Skeletal muscle satellite cell (primary cell): Measurements from ENCODE around the gene PDCD10.

Experiments used
- H3K27me3 ChIP-seq: 2 replicates; pipeline ENCODE4 v1.7.0; 2013; ENCODE audit warnings: low read length; ENCODE audit not compliant: control insufficient read depth, insufficient read depth
- H3K36me3 ChIP-seq: 2 replicates; pipeline ENCODE4 v1.7.0; 2013; ENCODE audit warnings: mild to moderate bottlenecking, control low read depth, low read length; ENCODE audit not compliant: insufficient read depth
- H3K4me1 ChIP-seq: 2 replicates; pipeline ENCODE4 v1.7.0; 2013; ENCODE audit warnings: low read length; ENCODE audit not compliant: control insufficient read depth, insufficient read depth
- H3K4me2 ChIP-seq: 2 replicates; pipeline ENCODE4 v1.7.0; 2013; ENCODE audit warnings: mild to moderate bottlenecking, low read length
- H3K4me3 ChIP-seq: 2 replicates; pipeline ENCODE4 v1.7.0; 2013; ENCODE audit warnings: low read length
- H3K9ac ChIP-seq: 2 replicates; pipeline ENCODE4 v1.7.0; 2013; ENCODE audit warnings: mild to moderate bottlenecking, low read depth, low read length, moderate library complexity
- H3K9me3 ChIP-seq: replicated peaks from 2 replicates; pipeline ENCODE4 v1.7.0; 2013; ENCODE audit warnings: mild to moderate bottlenecking, control low read depth, low read length

The PDCD10 gene

DNA sequence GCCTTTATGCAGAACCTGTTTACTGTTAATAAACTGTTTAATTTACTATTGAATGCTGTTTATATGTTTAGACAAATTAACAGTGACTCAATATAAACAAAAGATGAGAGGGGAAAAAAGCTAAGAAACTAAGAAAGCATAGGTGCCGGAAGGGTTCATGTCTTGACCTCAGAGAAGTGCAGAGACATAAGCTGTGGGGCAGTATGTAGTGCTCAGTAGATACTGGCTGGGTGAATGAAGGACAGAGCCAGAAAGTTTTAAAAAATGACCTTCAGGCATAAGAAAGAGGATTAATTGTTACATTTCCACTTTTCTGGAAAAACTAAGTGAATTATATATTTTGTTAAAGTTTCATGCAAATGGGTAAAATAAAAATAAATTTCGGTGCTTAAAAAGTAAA is 15.0 kb upstream of the PDCD10 start:
- Histone ChIP-seq H3K4me3 (no peak overlapping the region), H3K4me1 (no peaks in the 10 kb centered on the region), H3K36me3 (no peaks in the 10 kb centered on the region), H3K27me3 (no peaks in the 10 kb centered on the region), H3K9me3 (no peaks in the 10 kb centered on the region), H3K4me2 (no peak overlapping the region), H3K9ac (no peak overlapping the region)

DNA sequence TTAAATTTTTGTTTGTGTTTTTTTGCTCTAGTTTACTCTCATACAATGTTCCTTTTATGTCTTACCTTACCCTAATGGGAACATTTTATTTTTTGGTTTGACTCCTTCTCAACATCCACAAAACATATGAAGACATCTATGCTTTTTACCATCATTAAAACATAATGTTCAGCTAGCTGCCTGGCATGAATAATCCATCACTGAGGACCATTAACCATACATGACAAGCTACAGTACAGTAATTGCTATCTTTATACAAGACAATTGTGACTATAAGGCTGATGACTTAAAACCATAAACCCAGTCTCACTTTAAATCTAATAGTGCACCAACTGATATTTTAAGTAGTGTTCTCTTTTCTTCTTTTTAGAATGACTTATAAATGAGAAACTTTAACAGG is 14.5 kb upstream of the PDCD10 start:
- no peak overlapping the region for H3K4me3 ChIP-seq
- no peaks in the 10 kb centered on the region for H3K27me3 ChIP-seq
- H3K4me1 ChIP-seq: no peaks in the 10 kb centered on the region

DNA sequence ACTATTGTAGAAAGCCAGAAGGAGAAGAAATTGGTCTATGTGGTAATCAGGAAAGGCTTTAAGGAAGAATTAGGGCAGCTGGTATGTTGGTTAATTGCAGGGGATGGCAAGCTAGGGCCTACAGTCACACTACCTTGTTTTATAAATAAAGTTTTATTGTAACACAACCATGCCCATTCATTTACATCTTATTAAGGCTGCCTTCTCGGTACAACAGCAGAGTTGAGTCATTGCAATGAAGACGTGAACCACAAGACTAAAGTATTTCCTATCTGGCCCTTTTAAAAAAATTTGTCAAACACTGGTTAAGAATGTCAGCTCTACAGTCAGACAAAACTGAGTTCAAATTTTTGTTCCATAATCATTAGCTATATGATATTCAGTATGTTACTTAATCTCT is 9.1 kb upstream of the PDCD10 start:
- Histone ChIP-seq H3K9me3 (no peaks in the 10 kb centered on the region), H3K9ac (no peak overlapping the region), H3K4me1 (no peaks in the 10 kb centered on the region), H3K36me3 (no peaks in the 10 kb centered on the region), H3K27me3 (no peaks in the 10 kb centered on the region), H3K4me2 (no peak overlapping the region), H3K4me3 (no peak overlapping the region)

More for the DNA sequence above, 14.5 kb upstream of the PDCD10 start:
- H3K9ac ChIP-seq: no peak overlapping the region
- H3K36me3 ChIP-seq: no peaks in the 10 kb centered on the region
- H3K4me2 ChIP-seq: no peak overlapping the region
- no peaks in the 10 kb centered on the region for H3K9me3 ChIP-seq

DNA sequence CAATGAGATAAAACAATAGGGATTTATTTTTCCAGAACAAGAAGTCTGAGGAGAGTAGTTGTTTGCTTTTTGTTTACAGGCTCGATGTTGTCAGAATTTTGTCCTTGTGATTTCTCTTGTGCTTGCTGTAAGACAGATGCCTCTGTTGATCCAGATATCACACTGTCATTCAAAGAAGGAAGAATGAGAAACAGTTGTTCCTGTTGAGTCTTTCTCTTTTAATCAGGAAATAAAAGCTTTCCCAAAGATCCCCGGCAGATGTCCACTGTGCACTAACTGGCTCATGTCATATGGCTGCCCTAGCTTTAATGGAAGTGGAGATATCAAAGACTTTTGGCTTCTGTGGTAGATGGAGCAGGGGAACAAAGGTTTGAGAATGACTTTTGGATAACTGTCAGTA is 7.6 kb upstream of the PDCD10 start:
- no peak overlapping the region for H3K4me2 ChIP-seq
- H3K9ac ChIP-seq: no peak overlapping the region
- H3K9me3 ChIP-seq: no peaks in the 10 kb centered on the region
- no peak overlapping the region for H3K4me3 ChIP-seq
- H3K4me1 ChIP-seq: no peaks in the 10 kb centered on the region
- H3K27me3 ChIP-seq: no peaks in the 10 kb centered on the region
- H3K36me3 ChIP-seq: no peaks in the 10 kb centered on the region

DNA sequence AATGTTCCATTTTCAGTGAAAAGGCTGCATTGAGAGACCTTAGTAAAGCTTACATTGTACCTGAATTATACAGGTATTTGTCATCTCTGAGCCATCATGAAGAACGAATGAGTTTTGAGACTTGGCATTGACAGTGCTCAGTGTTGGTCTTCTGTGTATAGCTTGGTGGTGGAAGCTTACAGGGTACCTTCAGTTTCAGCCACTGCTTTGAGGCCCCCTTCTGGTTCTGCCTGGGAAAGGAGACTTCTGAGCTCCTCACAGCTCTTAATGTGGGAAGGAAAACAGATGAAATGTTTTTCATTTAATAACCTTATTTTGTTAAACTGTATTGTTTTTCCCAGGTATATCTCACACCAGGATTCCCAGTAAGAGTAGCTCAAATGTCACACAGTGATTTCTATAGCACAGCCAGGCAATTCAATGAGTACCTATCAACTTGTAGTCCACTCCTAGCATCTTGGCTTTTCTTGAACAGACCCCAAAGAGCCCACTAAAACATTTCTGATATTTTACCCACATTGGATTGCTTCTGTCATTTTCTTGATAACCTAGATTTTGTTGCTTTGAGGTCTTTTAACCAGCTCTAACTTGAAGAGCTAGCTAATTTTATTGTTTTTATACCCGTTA is 6.4 kb upstream of the PDCD10 start:
- Histone ChIP-seq H3K27me3 (no peaks in the 10 kb centered on the region), H3K9ac (no peak overlapping the region), H3K4me2 (no peak overlapping the region), H3K4me1 (no peaks in the 10 kb centered on the region), H3K4me3 (no peak overlapping the region), H3K36me3 (no peaks in the 10 kb centered on the region), H3K9me3 (no peaks in the 10 kb centered on the region)

DNA sequence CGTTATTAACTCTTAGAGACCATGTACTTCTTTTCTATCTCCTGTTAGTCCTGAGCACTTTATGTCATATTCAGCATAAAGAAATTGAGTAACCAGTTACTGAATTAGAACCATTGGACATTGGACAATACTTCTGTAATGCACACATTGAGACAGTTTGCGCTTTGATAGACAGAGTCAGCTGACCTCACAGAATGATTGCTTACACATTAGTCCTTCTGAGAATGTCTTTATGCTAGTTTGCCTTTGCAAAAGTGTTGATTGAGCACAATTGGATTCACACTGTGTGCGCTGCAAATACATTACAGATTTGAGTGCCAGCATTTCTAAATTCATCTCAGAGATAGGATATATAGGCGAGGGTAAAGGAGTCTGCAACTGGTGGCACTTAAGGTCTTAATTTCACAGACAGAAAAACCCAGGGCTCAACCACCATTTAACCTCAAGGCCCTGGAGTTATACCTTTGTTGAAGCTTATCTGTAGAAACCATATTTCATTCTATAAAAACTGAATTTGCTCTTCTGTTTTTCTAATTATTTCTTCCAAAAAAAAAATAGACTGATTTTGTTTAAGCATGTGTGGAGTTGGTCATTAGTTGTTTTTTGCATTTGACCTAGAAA is 4.6 kb upstream of the PDCD10 start:
- no peaks in the 10 kb centered on the region for H3K9me3 ChIP-seq
- H3K4me1 ChIP-seq: no peaks in the 10 kb centered on the region
- H3K4me2 ChIP-seq: no peak overlapping the region
- H3K4me3 ChIP-seq: no peak overlapping the region
- H3K36me3 ChIP-seq: no peaks in the 10 kb centered on the region
- no peaks in the 10 kb centered on the region for H3K27me3 ChIP-seq
- no peak overlapping the region for H3K9ac ChIP-seq

DNA sequence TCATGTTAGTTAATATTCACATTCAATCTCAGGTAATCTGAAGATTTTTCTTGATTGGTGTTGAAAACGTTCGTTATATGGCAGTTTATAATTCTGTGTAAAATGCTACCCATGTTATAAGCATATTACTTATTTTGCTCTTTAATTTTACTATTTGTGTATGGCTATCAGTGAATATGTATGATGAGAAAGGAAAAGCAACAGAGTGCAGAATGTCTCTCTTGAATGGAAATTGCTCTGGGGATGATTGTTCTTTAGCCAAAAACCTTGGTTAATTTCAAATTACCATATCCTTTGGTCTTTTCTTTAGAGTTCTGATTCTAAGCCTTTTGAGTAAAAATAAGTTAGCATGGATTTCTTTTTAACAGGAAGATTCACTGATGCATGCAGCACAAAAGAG is 3.3 kb upstream of the PDCD10 start:
- H3K4me1 ChIP-seq: peaks cover 5% of the 10 kb centered on the region
- no peak overlapping the region for H3K4me2 ChIP-seq
- H3K36me3 ChIP-seq: no peaks in the 10 kb centered on the region
- no peak overlapping the region for H3K4me3 ChIP-seq
- H3K27me3 ChIP-seq: no peaks in the 10 kb centered on the region
- H3K9ac ChIP-seq: no peak overlapping the region
- no peaks in the 10 kb centered on the region for H3K9me3 ChIP-seq

DNA sequence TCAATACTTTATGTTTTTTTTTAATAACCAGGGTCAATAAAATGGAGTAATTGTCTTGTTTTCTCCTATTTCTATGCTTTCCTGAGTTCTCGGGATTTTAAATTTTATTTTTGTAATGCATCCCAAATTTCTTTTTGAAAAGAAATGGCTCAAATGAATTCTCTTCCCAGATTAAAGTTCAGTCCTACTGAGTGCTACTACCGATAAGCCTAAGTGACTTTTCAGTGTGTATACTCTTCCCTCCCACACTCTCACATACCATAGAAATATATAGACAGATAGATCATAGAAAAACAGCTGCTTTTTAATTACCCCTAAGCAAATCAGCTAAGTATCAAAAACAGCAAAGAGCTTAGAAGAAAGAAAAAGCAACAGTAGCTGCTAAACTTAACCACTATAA is 2.3 kb upstream of the PDCD10 start:
- peak overlapping the region; percentile 91 for H3K4me2 ChIP-seq
- peaks cover 5% of the 10 kb centered on the region for H3K4me1 ChIP-seq
- H3K9me3 ChIP-seq: no peaks in the 10 kb centered on the region
- no peaks in the 10 kb centered on the region for H3K36me3 ChIP-seq
- no peaks in the 10 kb centered on the region for H3K27me3 ChIP-seq
- no peak overlapping the region for H3K4me3 ChIP-seq
- H3K9ac ChIP-seq: no peak overlapping the region

DNA sequence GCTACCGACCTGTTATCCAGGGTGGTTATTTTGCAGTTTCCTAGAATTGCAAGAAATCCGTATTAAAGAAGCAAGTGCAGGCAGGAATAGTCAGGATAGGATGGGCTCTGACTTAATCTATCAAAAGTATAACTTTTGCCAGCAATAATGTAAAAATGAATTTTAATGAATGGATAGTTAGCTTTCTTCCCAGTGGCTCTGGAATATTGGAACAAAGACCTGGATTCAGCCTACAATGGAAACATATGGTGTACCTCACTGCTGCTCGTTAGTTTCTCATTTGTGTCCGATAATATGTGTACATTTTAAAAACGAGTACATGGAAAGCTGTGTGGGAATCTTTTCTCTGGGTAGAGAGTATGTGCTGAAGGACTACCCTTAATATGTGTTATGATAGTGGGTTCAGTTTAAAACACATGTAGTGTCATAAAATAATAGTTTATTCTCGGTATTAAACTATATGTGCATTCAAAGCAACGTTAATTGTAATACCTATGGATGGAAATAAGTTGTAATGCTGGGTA is 1.6 kb upstream of the PDCD10 start:
- Histone ChIP-seq H3K4me2 (peak overlapping the region; percentile 91), H3K36me3 (no peaks in the 10 kb centered on the region), H3K4me3 (peak overlapping the region; percentile 98), H3K9ac (peak overlapping the region; percentile 56), H3K27me3 (no peaks in the 10 kb centered on the region), H3K4me1 (peaks cover 5% of the 10 kb centered on the region), H3K9me3 (no peaks in the 10 kb centered on the region)

DNA sequence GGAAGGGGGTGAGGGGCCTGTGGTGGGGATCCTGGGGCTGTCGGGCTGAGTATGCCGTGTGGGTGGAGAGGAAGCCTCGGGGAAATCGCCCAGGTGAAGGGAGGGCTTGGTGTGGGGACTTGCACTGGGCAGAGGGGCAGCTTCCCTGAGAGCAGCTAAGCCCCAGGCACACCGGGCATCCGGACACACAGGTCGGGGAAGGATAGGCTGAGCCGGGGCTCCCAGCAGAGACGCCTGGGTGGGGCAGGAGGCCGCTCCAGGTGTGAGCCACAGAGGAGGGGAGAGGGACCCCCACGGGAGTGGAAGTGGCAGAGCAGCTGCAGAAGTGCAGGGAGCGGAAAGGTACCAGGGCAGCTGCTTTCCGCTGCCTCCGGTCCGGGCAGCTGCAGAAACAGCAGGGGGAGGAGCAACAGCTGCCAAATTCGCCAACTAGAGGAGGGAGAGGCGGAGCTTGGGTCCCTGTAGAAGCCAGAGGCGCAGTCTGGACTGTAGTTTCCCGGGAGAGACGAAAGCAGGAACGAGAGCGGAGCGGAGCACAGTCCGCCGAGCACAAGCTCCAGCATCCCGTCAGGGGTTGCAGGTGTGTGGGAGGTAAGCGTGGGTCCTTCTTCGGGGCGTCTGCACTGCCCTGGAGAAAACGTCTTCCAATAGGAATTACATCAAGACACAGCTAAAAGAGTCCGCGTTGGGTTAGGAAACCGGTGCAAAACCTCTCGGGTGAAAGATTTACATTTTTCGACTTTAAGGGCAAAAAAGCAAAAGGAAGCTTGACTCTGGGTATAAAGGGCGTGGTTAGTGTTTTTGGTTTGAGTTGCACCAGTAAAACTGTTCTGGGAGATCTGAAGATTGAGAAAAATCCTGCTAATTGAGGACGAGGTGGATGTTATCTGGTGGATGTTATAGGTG is 794 bp upstream of the PDCD10 start, which contains the start of gene SERPINI1:
Gene SERPINI1, plus strand, starts transcription at position 489 of the 906 bp plus-strand sequence. CDS start 53,408 bp downstream, outside the sequence.
- Histone ChIP-seq H3K4me3 (peak within 1 kb of the TSS; percentile 98), H3K4me1 (peaks cover 5% of the 10 kb centered on the region), H3K4me2 (peak within 1 kb of the TSS; percentile 91), H3K9me3 (no peaks in the 10 kb centered on the region), H3K36me3 (no peaks in the 10 kb centered on the region), H3K9ac (peak within 1 kb of the TSS; percentile 94), H3K27me3 (no peaks in the 10 kb centered on the region)

DNA sequence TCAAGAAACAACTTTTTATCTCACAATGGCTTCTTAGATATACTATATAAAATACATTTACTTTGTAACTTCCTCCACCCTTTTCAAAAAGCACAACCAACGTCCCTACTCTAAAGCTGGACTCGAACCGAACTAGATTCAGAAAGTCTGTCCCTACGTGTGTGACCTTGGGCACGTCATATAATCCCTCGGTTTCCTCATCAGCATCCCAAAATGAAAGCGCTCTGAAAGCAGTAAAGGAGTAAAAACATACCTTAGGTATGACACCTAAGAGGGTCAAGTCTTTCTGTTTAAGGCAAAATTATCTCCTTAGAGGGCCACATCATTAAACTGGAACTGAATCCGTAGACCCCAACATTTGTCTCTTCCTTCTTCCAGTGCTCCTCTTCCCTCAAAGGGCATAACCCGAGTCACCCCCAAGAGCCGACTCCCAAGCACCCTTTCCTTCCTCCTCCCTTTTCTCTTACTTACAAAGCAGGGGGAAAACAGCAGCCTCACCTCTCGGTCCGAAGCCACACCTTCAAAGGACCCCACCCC is 663 bp downstream of the PDCD10 start:
- peak overlapping the region; percentile 86 for H3K4me2 ChIP-seq
- no peaks in the 10 kb centered on the region for H3K27me3 ChIP-seq
- no peaks in the 10 kb centered on the region for H3K36me3 ChIP-seq
- H3K4me3 ChIP-seq: peak overlapping the region; percentile 98
- peaks cover 5% of the 10 kb centered on the region for H3K4me1 ChIP-seq
- H3K9me3 ChIP-seq: no peaks in the 10 kb centered on the region
- H3K9ac ChIP-seq: peak overlapping the region; percentile 94
